Ectodermal cell (in vitro differentiated cells): Measurements from ENCODE around the gene TMPRSS13.

Experiments used
- H3K27ac ChIP-seq: 2 replicates; pipeline ENCODE4 v1.7.0; 2013; ENCODE audit warnings: mild to moderate bottlenecking, low read depth, low read length; ENCODE audit not compliant: insufficient read depth, poor library complexity, severe bottlenecking
- H3K27me3 ChIP-seq: 2 replicates; pipeline ENCODE4 v1.7.0; 2013; ENCODE audit warnings: mild to moderate bottlenecking, low read length; ENCODE audit not compliant: insufficient read depth, control insufficient read depth, poor library complexity, severe bottlenecking
- H3K36me3 ChIP-seq: one replicate; pipeline ENCODE4 v1.7.0; 2013; ENCODE audit warnings: low read length; ENCODE audit not compliant: control insufficient read depth, insufficient read depth
- H3K4me1 ChIP-seq: one replicate; pipeline ENCODE4 v1.7.0; 2013; ENCODE audit warnings: low read length; ENCODE audit not compliant: control insufficient read depth, insufficient read depth
- H3K4me3 ChIP-seq: 2 replicates; pipeline ENCODE4 v1.7.0; 2013; ENCODE audit warnings: low read depth, low read length, control low read depth; ENCODE audit not compliant: insufficient read depth
- H3K9me3 ChIP-seq: 2 replicates; pipeline ENCODE4 v1.7.0; 2013; ENCODE audit warnings: mild to moderate bottlenecking, low read length, moderate library complexity; ENCODE audit not compliant: control insufficient read depth
- WGBS, 2 experiments: methylation state at CpG; one replicate each; pipeline ENCODE4 v1.1.7; 2013; ENCODE audit warnings: missing lambda C conversion rate in 2 of 2; 5-methylcytosine and 5-hydroxymethylcytosine counted together

Gene TMPRSS13

DNA sequence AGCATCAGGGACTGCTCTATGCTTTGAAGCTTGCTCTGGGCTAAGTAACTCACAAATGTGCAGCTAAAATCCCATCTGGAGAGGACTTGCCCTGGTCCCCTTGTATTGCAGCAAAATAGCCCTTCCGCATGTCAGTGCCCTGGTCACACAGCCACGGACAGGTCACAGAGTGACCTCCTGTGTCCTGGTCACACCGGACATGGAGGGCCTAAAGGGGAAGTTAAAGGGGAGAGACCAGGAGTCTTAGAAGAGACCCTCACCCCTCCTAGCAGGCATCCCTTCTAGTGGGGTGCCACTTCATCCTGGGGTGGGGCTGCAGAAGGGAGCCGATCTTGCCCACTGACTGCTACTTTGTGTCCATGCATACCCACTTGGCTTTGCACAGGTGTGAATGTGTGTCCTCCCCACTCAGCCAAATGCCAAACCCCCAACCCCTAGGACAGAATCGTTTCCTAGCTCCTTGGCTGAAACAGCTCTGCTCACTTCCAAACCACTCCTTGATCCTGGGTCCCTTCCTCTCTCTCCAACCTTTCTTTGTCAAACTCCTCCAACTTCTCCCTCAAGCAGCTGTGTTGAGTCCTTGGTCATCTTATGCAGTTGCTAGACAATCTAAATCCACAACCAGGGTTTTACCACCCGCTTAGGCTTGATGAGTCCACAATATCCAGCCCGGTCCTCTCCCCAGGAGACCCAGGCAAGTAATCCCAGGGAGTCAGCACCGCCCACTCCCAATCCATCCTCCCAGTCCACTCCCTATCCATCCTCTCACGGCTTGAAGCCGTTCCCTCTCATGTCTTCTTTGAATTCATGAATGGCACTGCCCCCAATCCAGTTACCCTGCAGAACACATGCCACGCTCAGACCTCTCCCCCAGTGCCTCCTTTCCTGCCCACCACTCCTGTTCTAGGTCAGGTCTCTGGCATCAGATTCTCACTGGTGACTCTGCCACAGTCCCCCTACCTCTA lies 49.4 kb downstream of the TMPRSS13 start:
- no peak overlapping the region for H3K4me3 ChIP-seq
- 85 to 88% methylated on average over 11 of the region's 11 CpGs for WGBS, 2 experiments
- H3K27me3 ChIP-seq, result peaks cover 14% of the 10 kb centered on the region

DNA sequence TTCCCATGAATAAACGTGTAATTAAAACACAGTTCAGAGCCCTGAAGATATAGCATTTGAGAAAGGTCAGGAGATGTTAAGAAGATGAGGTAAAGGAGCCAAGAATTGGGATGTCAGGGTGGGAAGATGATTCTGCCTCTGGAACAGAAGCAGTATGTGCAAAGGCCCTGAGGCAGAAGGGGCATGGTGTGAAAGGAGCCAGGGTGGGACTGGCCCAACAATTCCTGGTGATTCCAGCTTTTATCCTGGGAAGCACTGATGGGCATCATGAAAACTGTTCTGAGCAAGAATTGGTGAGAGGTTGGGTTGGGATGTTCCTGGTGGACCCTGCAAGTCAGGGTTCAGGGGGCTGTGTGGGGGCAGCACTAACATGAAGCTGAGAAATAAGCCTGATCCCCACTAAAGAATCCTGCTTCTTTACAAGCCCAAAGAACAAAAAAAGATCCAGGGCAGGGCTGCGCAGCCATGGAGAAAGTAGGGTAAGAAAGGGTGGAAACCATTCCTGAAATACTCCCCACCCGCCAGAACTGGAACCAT lies 50.2 kb downstream of the TMPRSS13 start:
- 95 to 97% methylated on average over 3 of the region's 3 CpGs for WGBS, 2 experiments
- H3K27me3 ChIP-seq, result peaks cover 14% of the 10 kb centered on the region
- H3K4me1 ChIP-seq, result peaks cover 14% of the 10 kb centered on the region
- H3K9me3 ChIP-seq, result no peaks in the 10 kb centered on the region
- H3K4me3 ChIP-seq, result no peak overlapping the region
- H3K27ac ChIP-seq, result no peak overlapping the region
- H3K36me3 ChIP-seq, result no peaks in the 10 kb centered on the region

More for the DNA sequence above, 49.4 kb downstream of the TMPRSS13 start:
- Histone ChIP-seq H3K27ac (no peak overlapping the region), H3K36me3 (no peaks in the 10 kb centered on the region), H3K9me3 (no peaks in the 10 kb centered on the region), H3K4me1 (peaks cover 12% of the 10 kb centered on the region)

DNA sequence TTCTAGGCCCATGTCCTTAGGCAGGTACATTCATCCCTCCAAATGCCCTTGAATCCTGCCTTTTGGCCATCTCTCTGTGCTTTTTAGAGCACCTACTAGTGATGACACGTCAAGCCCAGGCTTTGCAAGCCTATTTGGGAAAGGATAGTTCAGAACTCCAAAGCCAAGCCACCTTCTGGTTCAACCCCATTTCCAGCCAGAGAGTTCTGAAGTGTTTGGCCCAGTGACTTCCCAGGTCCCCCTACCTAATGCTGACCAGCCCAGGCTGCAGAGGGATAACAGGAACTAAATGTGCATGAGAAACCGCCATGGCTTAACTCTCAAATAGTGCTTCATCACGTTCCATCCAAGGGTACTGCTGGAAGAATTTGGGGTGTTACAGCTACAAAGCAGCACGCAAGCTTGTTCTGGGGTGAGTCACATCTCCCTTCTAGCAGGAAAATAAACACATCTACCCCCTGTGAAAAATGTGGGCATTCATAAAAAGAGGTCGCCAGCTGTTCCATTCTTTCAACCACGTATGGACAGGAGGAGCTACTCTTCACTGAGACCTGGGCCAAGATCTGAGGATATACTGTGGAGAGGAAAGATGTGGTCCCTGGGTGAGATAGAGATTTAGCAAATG lies 50.8 kb downstream of the TMPRSS13 start:
- Histone ChIP-seq H3K27ac (no peak overlapping the region), H3K4me3 (no peak overlapping the region), H3K36me3 (no peaks in the 10 kb centered on the region), H3K27me3 (peaks cover 14% of the 10 kb centered on the region), H3K4me1 (peaks cover 14% of the 10 kb centered on the region), H3K9me3 (no peaks in the 10 kb centered on the region)
- 91% methylated on average over 6 of the region's 6 CpGs for WGBS, 2 experiments

DNA sequence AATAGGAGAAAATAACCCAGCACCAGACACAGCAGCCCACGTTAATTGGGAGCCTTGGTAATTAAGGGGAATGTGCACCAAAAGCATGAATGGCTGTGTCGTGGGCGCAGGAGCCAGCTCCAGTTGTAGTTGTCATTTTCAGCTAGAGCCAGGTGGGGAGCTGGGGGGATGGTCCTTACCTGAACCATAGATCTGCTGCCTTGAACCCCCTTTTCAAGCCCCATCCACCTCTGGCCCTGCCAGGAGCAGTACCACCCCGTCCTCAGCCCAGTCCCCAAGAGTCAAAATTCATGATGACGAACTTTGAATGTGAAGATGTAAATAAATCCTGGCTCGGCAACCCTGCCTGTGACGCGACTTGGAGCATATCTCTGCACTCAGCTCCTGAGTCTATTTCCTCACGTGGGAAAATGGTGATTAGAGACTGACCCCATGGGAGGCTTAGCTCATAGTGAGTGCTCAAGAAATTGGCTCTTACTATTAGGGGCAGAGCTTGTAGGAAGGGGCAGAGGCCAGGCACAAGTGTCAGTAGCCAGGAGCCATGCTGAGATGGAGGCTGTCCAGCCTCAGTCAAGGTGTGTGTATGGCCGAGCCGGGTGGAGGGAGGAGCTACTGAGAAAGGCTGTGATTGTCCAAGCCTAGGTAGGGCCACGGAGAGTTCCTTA lies 52.0 kb downstream of the TMPRSS13 start:
- 22% methylated on average over 12 of the region's 12 CpGs for WGBS, 2 experiments
- H3K4me3 ChIP-seq, result peak overlapping the region; percentile 55
- H3K27me3 ChIP-seq, result peaks cover 14% of the 10 kb centered on the region
- H3K9me3 ChIP-seq, result no peaks in the 10 kb centered on the region
- peaks cover 24% of the 10 kb centered on the region for H3K4me1 ChIP-seq
- H3K27ac ChIP-seq, result no peak overlapping the region
- no peaks in the 10 kb centered on the region for H3K36me3 ChIP-seq

DNA sequence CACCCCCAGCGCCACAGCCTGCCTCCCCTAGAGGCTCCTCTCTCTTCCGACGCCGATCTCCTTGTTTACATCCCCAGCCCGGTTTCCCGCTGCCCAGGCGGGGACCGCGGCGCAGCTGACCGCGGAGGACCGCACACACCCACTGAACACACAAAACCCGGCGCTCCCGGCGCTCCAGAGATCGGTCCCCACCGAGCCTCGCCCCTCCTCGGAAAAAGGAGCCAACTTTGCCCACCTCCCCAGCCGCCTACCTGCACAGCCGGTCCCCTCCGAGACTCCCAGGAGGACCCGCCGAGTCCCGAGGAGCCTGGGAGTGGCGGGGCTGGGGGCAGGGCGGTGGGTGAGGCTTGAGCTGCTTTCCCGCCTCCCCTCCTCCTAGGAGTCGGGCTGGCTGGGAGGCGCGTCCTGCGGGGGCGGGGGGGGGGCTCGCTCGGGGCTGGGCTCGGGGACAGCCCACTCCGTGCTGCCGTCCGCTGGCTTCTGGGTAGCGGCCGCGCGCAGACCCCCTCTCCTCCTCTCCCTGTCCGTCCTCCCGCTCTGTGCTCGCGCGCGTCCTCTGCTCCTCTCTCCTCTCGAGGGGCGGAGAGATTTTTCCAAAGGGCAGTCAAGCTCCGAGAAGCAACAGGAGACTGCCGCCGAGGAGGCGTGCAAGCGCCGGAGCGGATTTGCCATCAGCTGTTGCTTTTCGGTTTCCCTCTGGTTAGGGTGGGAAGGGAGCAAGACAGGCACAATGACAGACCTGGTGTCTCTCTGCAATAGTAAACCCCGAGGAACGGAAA lies 52.7 kb downstream of the TMPRSS13 start, which contains the start of gene FXYD6:
Gene FXYD6, minus strand, starts transcription at position 318 of the 779 bp plus-strand sequence. CDS start 33,882 bp downstream, outside the sequence.
- peaks cover 27% of the 10 kb centered on the region for H3K4me1 ChIP-seq
- H3K36me3 ChIP-seq, result no peaks in the 10 kb centered on the region
- H3K27me3 ChIP-seq, result peaks cover 14% of the 10 kb centered on the region
- peak within 1 kb of the TSS; percentile 53 for H3K27ac ChIP-seq
- 0% methylated on average over 63 of the region's 63 CpGs for WGBS, 2 experiments
- H3K4me3 ChIP-seq, result peak within 1 kb of the TSS; percentile 55
- H3K9me3 ChIP-seq, result no peaks in the 10 kb centered on the region

DNA sequence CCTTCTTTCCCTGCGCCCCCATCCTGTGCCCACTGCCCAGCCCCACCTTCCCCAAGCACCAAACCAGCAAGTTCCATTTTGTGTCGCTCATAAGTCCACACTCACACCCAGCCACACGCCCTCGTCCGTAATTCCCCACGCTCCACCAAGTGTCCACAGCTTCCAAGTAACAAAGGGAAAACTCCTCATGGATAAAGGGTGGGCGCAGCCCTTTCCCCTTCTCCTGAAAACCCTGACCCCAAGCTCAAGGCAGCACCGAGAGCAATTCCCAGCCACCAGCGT lies 53.2 kb downstream of the TMPRSS13 start:
- 1% methylated on average over 9 of the region's 9 CpGs for WGBS, 2 experiments
- Histone ChIP-seq H3K27ac (peak overlapping the region; percentile 53), H3K4me1 (peaks cover 27% of the 10 kb centered on the region), H3K36me3 (no peaks in the 10 kb centered on the region), H3K9me3 (no peaks in the 10 kb centered on the region), H3K27me3 (peaks cover 14% of the 10 kb centered on the region), H3K4me3 (peak overlapping the region; percentile 55)

DNA sequence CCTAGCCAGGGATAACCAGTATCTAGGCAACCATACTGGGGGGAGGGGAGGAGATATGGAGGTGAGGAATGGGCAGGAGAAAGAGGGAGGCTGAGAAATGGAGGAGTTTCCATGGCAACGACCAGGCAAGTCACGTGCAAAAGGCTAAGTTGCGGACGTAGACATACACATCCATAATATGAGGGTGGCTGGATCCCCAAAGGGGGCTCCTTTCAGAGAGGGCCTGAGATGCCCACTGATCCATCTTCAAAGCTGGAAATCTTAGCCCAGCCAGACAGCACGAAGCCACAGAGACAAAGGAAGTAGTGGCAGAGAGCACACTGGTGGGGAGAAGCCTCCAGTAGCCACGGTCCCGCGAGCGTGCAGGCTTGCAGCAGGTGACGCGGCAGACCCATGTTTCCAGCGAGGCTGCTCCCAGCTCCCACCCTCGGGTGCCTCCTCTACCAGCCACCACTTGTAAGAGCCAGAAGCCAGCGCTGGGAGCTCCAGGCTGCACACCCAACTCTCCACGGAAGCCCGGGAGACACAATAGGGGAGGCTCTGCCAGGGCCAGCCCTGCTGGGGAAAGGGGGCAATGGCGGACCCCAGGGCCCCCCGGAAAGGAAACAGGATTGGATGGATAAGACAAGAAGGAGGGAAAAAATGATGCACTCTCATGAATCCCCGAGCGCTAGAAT lies 53.7 kb downstream of the TMPRSS13 start:
- 5% methylated on average over 20 of the region's 20 CpGs for WGBS, 2 experiments

DNA sequence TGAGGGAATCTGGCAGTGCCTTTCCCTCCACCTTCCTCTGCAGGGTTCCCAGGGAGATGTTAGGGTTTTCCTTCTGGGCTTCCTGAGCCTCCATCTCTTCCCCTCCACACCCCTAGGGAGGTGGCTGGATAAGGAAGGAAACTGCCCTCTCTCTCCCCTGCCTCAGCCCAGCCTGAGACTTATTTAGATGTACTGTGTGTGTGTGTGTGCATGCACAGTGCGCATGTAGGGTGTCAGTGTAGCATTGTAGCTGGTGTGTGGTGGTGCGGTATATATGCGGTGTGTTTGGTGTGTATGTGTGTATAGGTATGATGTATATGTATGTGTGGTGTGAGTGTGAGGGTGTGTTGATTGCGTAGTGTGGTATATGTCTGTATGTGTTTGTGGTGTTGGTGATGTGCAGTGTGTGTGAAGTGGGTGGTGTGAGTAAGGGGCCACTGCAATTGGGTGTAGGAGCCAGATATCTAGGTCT lies 54.3 kb downstream of the TMPRSS13 start:
- Histone ChIP-seq H3K4me1 (peaks cover 37% of the 10 kb centered on the region), H3K4me3 (peak overlapping the region; percentile 55), H3K27ac (no peak overlapping the region), H3K9me3 (no peaks in the 10 kb centered on the region), H3K36me3 (no peaks in the 10 kb centered on the region), H3K27me3 (peaks cover 14% of the 10 kb centered on the region)
- WGBS, 2 experiments, result 91% methylated on average over 4 of the region's 4 CpGs

More for the DNA sequence above, 53.7 kb downstream of the TMPRSS13 start:
- no peak overlapping the region for H3K27ac ChIP-seq
- peaks cover 31% of the 10 kb centered on the region for H3K4me1 ChIP-seq
- peak overlapping the region; percentile 55 for H3K4me3 ChIP-seq
- H3K27me3 ChIP-seq, result peaks cover 14% of the 10 kb centered on the region
- no peaks in the 10 kb centered on the region for H3K36me3 ChIP-seq
- H3K9me3 ChIP-seq, result no peaks in the 10 kb centered on the region

DNA sequence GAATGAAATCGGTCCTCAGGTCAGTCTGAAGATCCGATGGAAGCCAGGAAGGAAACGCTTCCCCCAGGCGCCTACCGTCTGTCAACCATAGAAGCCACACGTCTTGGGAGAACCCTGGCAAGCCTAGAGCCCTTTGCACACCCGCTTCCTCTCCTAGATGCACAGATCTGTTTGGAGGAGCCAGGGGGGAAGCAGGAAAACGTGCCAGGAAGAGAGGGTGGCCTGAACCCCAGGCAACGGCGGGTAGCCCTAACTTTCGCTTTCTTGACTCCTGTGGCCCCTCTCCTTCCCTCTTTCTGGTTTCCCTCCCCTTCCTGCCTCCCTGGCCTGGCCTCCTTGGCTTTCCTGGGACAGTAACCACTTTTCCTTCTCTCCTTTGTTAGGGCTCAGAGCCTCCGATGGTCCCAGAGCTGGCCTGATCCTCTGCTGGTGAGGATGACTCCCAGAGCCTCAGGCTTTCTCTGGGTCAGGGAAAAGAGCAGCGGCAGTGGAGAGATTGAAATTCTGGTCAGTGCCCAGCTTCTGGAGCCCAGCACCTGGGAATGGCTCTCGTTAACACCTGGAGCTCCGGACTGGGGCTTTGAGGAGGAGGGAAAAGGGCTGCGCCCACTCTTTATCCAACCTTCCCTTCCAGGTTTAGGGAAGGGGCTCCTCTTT lies 54.8 kb downstream of the TMPRSS13 start:
- Histone ChIP-seq H3K4me1 (peaks cover 42% of the 10 kb centered on the region), H3K27me3 (peaks cover 14% of the 10 kb centered on the region), H3K27ac (no peak overlapping the region), H3K36me3 (no peaks in the 10 kb centered on the region), H3K4me3 (peak overlapping the region; percentile 16), H3K9me3 (no peaks in the 10 kb centered on the region)
- WGBS, 2 experiments, result 52 to 58% methylated on average over 16 of the region's 16 CpGs
